ENCODE measurements around the gene ELFN2. TPM values are rescaled to one million over a fixed set of nuclear protein-coding genes. Genes with fewer than 3 reads are reported as not detected.

ELFN2 gene
- total and polyA plus RNA-seq, 2 experiments from 2014 or later = 0.40 to 0.53 TPM

DNA sequence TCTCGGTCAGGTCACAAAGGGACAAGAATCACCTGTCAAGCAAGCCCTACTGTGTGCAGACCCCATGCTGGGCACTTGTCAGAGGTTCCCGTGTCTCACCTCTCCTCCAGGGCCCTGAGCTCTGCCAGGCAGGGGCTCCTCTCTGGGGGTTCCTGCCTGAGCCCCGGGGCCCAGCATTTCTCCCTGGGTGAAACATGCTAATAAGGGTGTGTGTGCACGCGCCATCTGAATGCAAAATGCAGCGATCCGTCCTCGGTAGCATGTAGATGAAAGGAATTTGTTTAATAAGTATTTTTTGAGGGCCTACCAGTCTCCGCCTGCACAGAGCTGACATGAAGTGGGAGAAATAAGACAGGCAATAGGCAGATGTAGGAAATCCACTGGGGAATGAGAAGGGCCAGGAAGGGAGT lies 5.8 kb downstream of the ELFN2 start:
- H3K79me2 ChIP-seq = no peaks in the 10 kb centered on the region
- no peak for TF ChIP-seq EZH2phosphoT487 (IDR thresholded peaks at IDR 0.05; ENCODE audit: low read depth, severe bottlenecking, unreplicated experiment)
- TF ChIP-seq, protein P1, sequence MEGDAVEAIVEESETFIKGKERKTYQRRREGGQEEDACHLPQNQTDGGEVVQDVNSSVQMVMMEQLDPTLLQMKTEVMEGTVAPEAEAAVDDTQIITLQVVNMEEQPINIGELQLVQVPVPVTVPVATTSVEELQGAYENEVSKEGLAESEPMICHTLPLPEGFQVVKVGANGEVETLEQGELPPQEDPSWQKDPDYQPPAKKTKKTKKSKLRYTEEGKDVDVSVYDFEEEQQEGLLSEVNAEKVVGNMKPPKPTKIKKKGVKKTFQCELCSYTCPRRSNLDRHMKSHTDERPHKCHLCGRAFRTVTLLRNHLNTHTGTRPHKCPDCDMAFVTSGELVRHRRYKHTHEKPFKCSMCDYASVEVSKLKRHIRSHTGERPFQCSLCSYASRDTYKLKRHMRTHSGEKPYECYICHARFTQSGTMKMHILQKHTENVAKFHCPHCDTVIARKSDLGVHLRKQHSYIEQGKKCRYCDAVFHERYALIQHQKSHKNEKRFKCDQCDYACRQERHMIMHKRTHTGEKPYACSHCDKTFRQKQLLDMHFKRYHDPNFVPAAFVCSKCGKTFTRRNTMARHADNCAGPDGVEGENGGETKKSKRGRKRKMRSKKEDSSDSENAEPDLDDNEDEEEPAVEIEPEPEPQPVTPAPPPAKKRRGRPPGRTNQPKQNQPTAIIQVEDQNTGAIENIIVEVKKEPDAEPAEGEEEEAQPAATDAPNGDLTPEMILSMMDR (IDR thresholded peaks at IDR 0.05; ENCODE audit: poor library complexity) = no peak
- H3K9me3 ChIP-seq (ENCODE audit: low read depth) = no peaks in the 10 kb centered on the region
- H3K4me3 ChIP-seq = no peak overlapping the region
- H3K27ac ChIP-seq = no peak overlapping the region
- DNase-seq (ENCODE audit: low spot score) = no peak
- no peaks in the 10 kb centered on the region for H3K9me2 ChIP-seq (replicated peaks; ENCODE audit: insufficient read depth)
- peaks cover 14% of the 10 kb centered on the region for H3K4me1 ChIP-seq (ENCODE audit: insufficient read depth)
- H3K4me2 ChIP-seq = no peak overlapping the region
- H3K36me3 ChIP-seq (replicated peaks; ENCODE audit: insufficient read depth, low read depth) = no peaks in the 10 kb centered on the region
- no peaks in the 10 kb centered on the region for H4K20me1 ChIP-seq (ENCODE audit: insufficient read depth, poor library complexity, severe bottlenecking)
- H3K27me3 ChIP-seq = peaks cover 65% of the 10 kb centered on the region
- H2AFZ ChIP-seq = no peak overlapping the region
- 89% methylated on average over 9 of the region's 9 CpGs for WGBS (ENCODE audit: low lambda C conversion rate, missing lambda C conversion rate)

DNA sequence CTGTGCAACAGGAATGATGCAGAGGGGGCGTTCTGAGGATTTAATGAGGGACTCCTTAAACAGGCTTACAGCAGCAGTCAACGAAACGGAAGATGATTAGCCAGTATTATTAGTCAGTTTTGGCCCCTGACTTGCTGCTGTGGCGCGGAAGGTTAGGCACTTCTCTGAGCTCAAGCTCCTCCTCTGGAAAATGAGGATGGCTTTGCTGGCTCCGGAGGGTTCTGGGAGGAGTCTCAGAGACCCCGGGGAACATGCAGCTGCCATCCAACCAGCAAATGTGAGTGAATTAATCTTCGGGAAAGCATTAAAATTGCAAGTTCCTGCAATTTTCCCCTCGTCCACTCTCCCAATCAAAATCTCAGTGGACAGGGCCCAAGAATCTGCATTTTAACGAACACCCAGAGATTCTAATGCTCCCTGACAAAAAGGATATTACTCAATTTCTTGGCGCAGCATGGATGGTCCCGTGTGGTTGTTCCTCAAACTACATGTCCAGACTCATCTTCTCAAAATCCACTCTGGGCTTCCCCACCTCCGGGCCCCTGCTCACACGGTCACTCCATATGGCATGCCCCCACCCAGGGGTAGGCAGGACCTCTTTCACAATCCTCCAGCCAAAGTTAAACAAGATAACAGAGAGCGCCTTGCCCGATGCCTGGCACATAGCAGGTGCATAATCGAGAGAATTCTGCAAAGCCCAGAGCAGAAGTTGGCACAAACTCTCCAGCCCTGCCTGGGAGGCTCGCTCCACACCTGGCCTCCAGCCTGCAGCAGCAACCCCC lies 6.4 kb downstream of the ELFN2 start:
- no peak overlapping the region for H3K4me3 ChIP-seq
- TF ChIP-seq EZH2phosphoT487 (IDR thresholded peaks at IDR 0.05; ENCODE audit: low read depth, severe bottlenecking, unreplicated experiment) (no peak), EZH2 (IDR thresholded peaks at IDR 0.05; ENCODE audit: borderline replicate concordance) (no peak)
- TF ChIP-seq, protein P1 (IDR thresholded peaks at IDR 0.05; ENCODE audit: poor library complexity) = no peak
- no peaks in the 10 kb centered on the region for H3K36me3 ChIP-seq (replicated peaks; ENCODE audit: insufficient read depth, low read depth)
- 61% methylated on average over 18 of the region's 18 CpGs for WGBS (ENCODE audit: low lambda C conversion rate, missing lambda C conversion rate)
- no peaks in the 10 kb centered on the region for H3K9me2 ChIP-seq (replicated peaks; ENCODE audit: insufficient read depth)
- no peak overlapping the region for H3K27ac ChIP-seq
- H2AFZ ChIP-seq = no peak overlapping the region
- DNase-seq (ENCODE audit: low spot score) = no peak
- H3K79me2 ChIP-seq = no peaks in the 10 kb centered on the region
- H4K20me1 ChIP-seq (ENCODE audit: insufficient read depth, poor library complexity, severe bottlenecking) = no peaks in the 10 kb centered on the region
- H3K4me1 ChIP-seq (ENCODE audit: insufficient read depth) = peaks cover 9% of the 10 kb centered on the region
- peaks cover 60% of the 10 kb centered on the region for H3K27me3 ChIP-seq
- H3K9me3 ChIP-seq (ENCODE audit: low read depth) = no peaks in the 10 kb centered on the region
- peak overlapping the region; percentile 90 for H3K4me2 ChIP-seq

DNA sequence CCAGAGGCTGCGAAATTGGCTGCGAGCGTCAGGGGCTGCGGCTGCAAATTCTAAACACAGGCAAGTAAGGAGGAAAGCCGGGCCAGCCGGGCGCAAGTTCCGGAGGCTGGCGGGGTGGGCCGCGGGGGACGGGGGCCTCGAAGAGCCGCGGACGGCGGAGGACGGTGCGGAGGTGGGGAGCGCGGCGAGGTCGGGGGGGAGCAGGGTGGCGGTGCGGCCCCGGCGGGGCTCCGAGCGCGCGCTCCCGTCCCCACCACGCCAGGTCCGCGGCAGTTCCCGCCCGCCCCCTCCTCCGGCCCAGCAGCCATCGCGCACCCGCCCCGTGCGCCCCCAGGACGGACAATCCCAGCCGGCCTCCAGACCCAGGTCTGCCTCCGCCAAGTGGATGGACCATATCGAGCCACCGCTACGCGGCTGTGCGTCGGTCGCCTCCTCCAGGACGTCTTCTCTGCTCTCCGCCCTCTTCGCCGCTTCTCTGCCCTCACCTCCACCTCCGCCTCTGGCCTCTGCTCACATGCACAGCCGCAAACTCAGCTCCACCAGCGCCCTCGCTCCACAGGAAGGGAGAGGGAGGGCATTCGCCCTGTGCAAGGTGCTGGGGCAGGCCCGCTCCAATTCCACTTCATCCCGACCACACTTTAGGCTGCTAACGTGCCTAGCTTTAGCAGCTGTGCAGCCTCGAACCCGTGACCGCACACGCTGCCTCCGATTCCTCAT lies 7.2 kb downstream of the ELFN2 start:
- H3K9me2 ChIP-seq (replicated peaks; ENCODE audit: insufficient read depth) = no peaks in the 10 kb centered on the region
- WGBS (ENCODE audit: low lambda C conversion rate, missing lambda C conversion rate) = 5% methylated on average over 31 of the region's 70 CpGs
- peak overlapping the region; percentile 90 for H3K4me2 ChIP-seq
- H3K27ac ChIP-seq = no peak overlapping the region
- no peaks in the 10 kb centered on the region for H4K20me1 ChIP-seq (ENCODE audit: insufficient read depth, poor library complexity, severe bottlenecking)
- H2AFZ ChIP-seq = peak overlapping the region; percentile 40
- peaks cover 9% of the 10 kb centered on the region for H3K4me1 ChIP-seq (ENCODE audit: insufficient read depth)
- H3K36me3 ChIP-seq (replicated peaks; ENCODE audit: insufficient read depth, low read depth) = no peaks in the 10 kb centered on the region
- peak overlapping the region; percentile 26 for H3K4me3 ChIP-seq
- peaks cover 54% of the 10 kb centered on the region for H3K27me3 ChIP-seq
- H3K79me2 ChIP-seq = no peaks in the 10 kb centered on the region
- DNase-seq (ENCODE audit: low spot score) = peak; percentile 41
- TF ChIP-seq, protein P1 (IDR thresholded peaks at IDR 0.05; ENCODE audit: poor library complexity) = no peak
- TF ChIP-seq EZH2phosphoT487 (IDR thresholded peaks at IDR 0.05; ENCODE audit: low read depth, severe bottlenecking, unreplicated experiment) = peak; percentile 43
- peak; percentile 65 for TF ChIP-seq EZH2 (IDR thresholded peaks at IDR 0.05; ENCODE audit: borderline replicate concordance)
- no peaks in the 10 kb centered on the region for H3K9me3 ChIP-seq (ENCODE audit: low read depth)
